Measurements from ENCODE around the gene PYGM. TPM values are rescaled to one million over a fixed set of nuclear protein-coding genes. Genes with fewer than 3 reads are reported as not detected.

PYGM gene
- total and polyA plus RNA-seq, 2 of the 13 experiments (the other 11 are each of a cell fraction or from before 2014, with no cell fraction given): 0.11 to 0.12 TPM

- no peak for TF ChIP-seq MTERF4 (CRISPR knock-in tag; IDR thresholded peaks at IDR 0.05)
- TF ChIP-seq CTCF (CRISPR knock-in tag; IDR thresholded peaks at IDR 0.05): no peak
- no peak for TF ChIP-seq ZNF362 (CRISPR knock-in tag; IDR thresholded peaks at IDR 0.05; ENCODE audit: borderline replicate concordance)
- TF ChIP-seq, protein P1, sequence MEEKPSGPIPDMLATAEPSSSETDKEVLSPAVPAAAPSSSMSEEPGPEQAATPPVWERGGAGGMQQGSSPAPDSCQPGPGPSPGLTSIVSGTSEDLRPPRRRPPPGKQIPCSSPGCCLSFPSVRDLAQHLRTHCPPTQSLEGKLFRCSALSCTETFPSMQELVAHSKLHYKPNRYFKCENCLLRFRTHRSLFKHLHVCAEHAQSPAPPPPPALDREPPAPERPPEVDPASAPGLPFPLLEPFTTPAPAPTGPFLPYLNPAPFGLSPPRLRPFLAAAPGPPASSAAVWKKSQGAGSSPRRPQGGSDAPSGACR (CRISPR knock-in tag; IDR thresholded peaks at IDR 0.05): no peak
- no peak for TF ChIP-seq ZKSCAN1 (IDR thresholded peaks at IDR 0.05; ENCODE audit: low read length)
- TF ChIP-seq ATF7-NPFF (CRISPR knock-in tag; IDR thresholded peaks at IDR 0.05; ENCODE audit: low read depth): no peak
- TF ChIP-seq, protein P2, sequence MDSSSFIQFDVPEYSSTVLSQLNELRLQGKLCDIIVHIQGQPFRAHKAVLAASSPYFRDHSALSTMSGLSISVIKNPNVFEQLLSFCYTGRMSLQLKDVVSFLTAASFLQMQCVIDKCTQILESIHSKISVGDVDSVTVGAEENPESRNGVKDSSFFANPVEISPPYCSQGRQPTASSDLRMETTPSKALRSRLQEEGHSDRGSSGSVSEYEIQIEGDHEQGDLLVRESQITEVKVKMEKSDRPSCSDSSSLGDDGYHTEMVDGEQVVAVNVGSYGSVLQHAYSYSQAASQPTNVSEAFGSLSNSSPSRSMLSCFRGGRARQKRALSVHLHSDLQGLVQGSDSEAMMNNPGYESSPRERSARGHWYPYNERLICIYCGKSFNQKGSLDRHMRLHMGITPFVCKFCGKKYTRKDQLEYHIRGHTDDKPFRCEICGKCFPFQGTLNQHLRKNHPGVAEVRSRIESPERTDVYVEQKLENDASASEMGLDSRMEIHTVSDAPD (CRISPR knock-in tag; IDR thresholded peaks at IDR 0.05): no peak
- TF ChIP-seq ZNF292 (CRISPR knock-in tag; IDR thresholded peaks at IDR 0.05; ENCODE audit: borderline replicate concordance, low read depth): no peak
- TF ChIP-seq POLR2G (IDR thresholded peaks at IDR 0.05; ENCODE audit: low read depth, low read length): no peak
- TF ChIP-seq ONECUT2 (CRISPR knock-in tag; IDR thresholded peaks at IDR 0.05): no peak
- Histone ChIP-seq H3K4me1 (ENCODE audit: insufficient read depth, low read length) (peaks cover 36% of the 10 kb centered on the region), H3K79me2 (ENCODE audit: insufficient read depth, low read length) (no peaks in the 10 kb centered on the region), H3K27me3 (ENCODE audit: control insufficient read depth in 1 of 2, insufficient read depth in 2 of 2, low read length in 2 of 2) (peaks cover 14 to 72% of the 10 kb centered on the region in 2 experiments), H3K4me3 (replicated peaks in 1 of 3; ENCODE audit: insufficient read depth in 1 of 3, low read depth in 2 of 3, low read length in 3 of 3) (peak overlapping the region in 1 of 3 experiments; percentile 74; a peak in 2 of 6 replicates), H3K9ac (ENCODE audit: insufficient read depth, low read depth, low read length) (no peak overlapping the region), H4K20me1 (ENCODE audit: insufficient read depth, low read length) (0 out of 2 replicates have a peak, but pooled peaks cover 3% of the 10 kb centered on the region), H3K27ac (ENCODE audit: extremely low read length, insufficient read depth, low read length) (no peak overlapping the region), H3K4me2 (ENCODE audit: low read depth, low read length) (peak overlapping the region; percentile 82; the same call in 1 of the 2 replicates), H3K9me3 (ENCODE audit: low read length) (no peaks in the 10 kb centered on the region), H3K36me3 (replicated peaks in 1 of 2; ENCODE audit: control insufficient read depth in 1 of 2, insufficient read depth in 2 of 2, low read length in 2 of 2) (no peaks in the 10 kb centered on the region), H2AFZ (ENCODE audit: low read length) (no peak overlapping the region)
- CTCF ChIA-PET (ENCODE audit: low intra/inter-chr PET ratio, low total read pairs): interaction anchor here (2.8 kb wide), 1 partner anchor 56 kb away, joined by 23 read pairs; no protein-coding TSS in a partner anchor
- POLR2A ChIA-PET: no interaction called here
- no peak for ATAC-seq
- BruUV-seq (replicated peaks): no TSS peak
- FAIRE-seq: no peak
- in situ Hi-C loops (cut with HindIII; ENCODE audit: extremely low pct_ligation_motif_present, low pct_unique_long_range_greater_than_20kb) (no loop called here), intact Hi-C loops (cut with micrococcal nuclease; ENCODE audit: unreplicated experiment) (no loop called here)
- no peak for DNase-seq (ENCODE audit: low spot score)
- WGBS (ENCODE audit: low lambda C conversion rate): 0% methylated on average over 6 of the region's 89 CpGs
Measured at GRCh38 chr11:64744544-64745188, 15.1 kb downstream of the PYGM start.

All from HepG2 (cell line).